Panc1 (cell line): ENCODE results near the gene BRIX1. TPM values are rescaled to one million over a fixed set of nuclear protein-coding genes. Genes with fewer than 3 reads are reported as not detected.

ENCODE experiments used
- ATAC-seq: fragments of 200-7000 bp; cut with Tn5 transposase; 2 replicates; pipeline ENCODE4 v1.9.1; 2020; ENCODE audit warnings: mild to moderate bottlenecking, moderate library complexity
- BruUV-seq: library from RNA; stranded (reverse); fragments of 400-500 nt; replicated peaks from 2 replicates; lab custom pipeline; 2021; lab: Mats Ljungman, UMichigan
- CTCF ChIA-PET: fragments of 300-600 bp; sonication (Branson Sonifier 250); formaldehyde crosslinking; loops from one replicate; lab custom pipeline; 2022; ENCODE audit warnings: antibody characterized with exemption; lab: Charles Lee
- POLR2A ChIA-PET: fragments of 300-600 bp; sonication (Branson Sonifier 250); formaldehyde crosslinking; loops from one replicate; lab custom pipeline; 2022; ENCODE audit warnings: antibody characterized with exemption; lab: Charles Lee
- DNase-seq: peaks from one replicate; pipeline ENCODE4 v3.0.0-alpha.2; 2010; ENCODE audit warnings: low read depth, low spot score
- H3K27ac ChIP-seq: 2 replicates; pipeline ENCODE4 v1.5.1; 2011; ENCODE audit warnings: mild to moderate bottlenecking, low read length, inconsistent platforms
- H3K27me3 ChIP-seq: fragments of 200-500 bp; sonication (Bioruptor generic); 2 replicates; pipeline ENCODE4 v1.6.0; 2014; ENCODE audit warnings: low read length, inconsistent platforms; ENCODE audit not compliant: control insufficient read depth, insufficient read depth
- H3K36me3 ChIP-seq: fragments of 200-500 bp; sonication (Bioruptor generic); 2 replicates; pipeline ENCODE4 v1.5.1; 2014; ENCODE audit warnings: inconsistent platforms, mild to moderate bottlenecking, low read length, moderate library complexity; ENCODE audit not compliant: control insufficient read depth, insufficient read depth
- H3K4me1 ChIP-seq: 2 replicates; pipeline ENCODE4 v1.5.1; 2011; ENCODE audit warnings: inconsistent platforms, mild to moderate bottlenecking, low read length, moderate library complexity; ENCODE audit not compliant: control insufficient read depth, insufficient read depth
- H3K4me3 ChIP-seq, 2 experiments: 2 replicates each; pipeline ENCODE4 v1.5.1; 2011 to 2012; ENCODE audit warnings: low read depth in 2 of 2, low read length in 2 of 2, mild to moderate bottlenecking in 2 of 2, inconsistent platforms in 1 of 2, moderate library complexity in 1 of 2
- H3K9me3 ChIP-seq: fragments of 200-500 bp; sonication (Bioruptor generic); 2 replicates; pipeline ENCODE4 v1.5.1; 2014; ENCODE audit warnings: low read depth, mild to moderate bottlenecking, inconsistent platforms, low read length, moderate library complexity; ENCODE audit not compliant: control insufficient read depth, insufficient read depth
- POLR2AphosphoS5 ChIP-seq: IDR thresholded peaks from 2 replicates; pipeline ENCODE4 v1.6.1; 2012; ENCODE audit warnings: mild to moderate bottlenecking, low read depth, low read length, moderate library complexity
- REST ChIP-seq, 2 experiments: IDR thresholded peaks; 2 replicates each; pipeline ENCODE4 v1.6.1; 2011 to 2012; ENCODE audit warnings: low read depth in 2 of 2, control low read depth in 1 of 2, low read length in 1 of 2, mild to moderate bottlenecking in 1 of 2, moderate library complexity in 1 of 2; ENCODE audit not compliant: insufficient read depth in 1 of 2
- SIN3A ChIP-seq: IDR thresholded peaks from 2 replicates; pipeline ENCODE4 v1.6.1; 2012; ENCODE audit warnings: low read depth, mild to moderate bottlenecking, low read length, moderate library complexity, borderline replicate concordance; ENCODE audit not compliant: insufficient read depth
- TCF7L2 ChIP-seq: IDR thresholded peaks from 2 replicates; pipeline ENCODE4 v1.6.1; 2011; ENCODE audit warnings: mild to moderate bottlenecking, low read depth, low read length, inconsistent platforms
- in situ Hi-C: cut with HindIII; loops from 2 replicates; pipeline ENCODE4 v1.10.0; 2016; ENCODE audit warnings: low sequenced_read_pairs, low pct_unique_long_range_greater_than_20kb
- intact Hi-C: fragments of 100-400 bp; cut with micrococcal nuclease; formaldehyde crosslinking; loops from one replicate; pipeline ENCODE4 v1.10.0; 2022; ENCODE audit not compliant: unreplicated experiment
- total RNA-seq: library from RNA; stranded (reverse); gene quantifications from one replicate; pipeline ENCODE4 v1.2.1, GENCODE V29; 2021; ENCODE audit not compliant: unreplicated experiment
- TF ChIP-seq, protein P1 (sequence below): fragments of 450-650 bp; IDR thresholded peaks from 2 replicates; pipeline ENCODE4 v1.5.1; 2017; ENCODE audit warnings: mild to moderate bottlenecking

BRIX1 gene
- total RNA-seq, 1 experiment from 2014 or later, result 46.6 TPM

DNA sequence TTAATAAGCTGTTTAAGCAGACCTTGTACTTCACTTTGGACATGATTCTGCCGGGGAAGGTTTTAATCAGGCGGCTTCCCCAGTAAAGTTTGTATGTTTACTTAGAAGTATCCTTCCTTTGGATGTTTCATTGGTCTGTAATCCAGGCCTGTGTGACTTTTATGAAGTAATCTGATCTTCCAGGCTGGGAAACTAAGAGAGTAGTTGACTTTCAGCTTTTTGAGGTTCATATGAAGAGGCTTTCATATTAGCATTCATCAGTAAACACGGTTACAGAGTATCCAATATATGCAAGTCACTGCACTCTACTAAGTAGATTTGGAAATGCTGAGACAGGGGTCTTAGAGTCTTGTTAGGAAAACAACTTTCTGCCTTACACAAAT is 14.9 kb downstream of the BRIX1 start:
- POLR2A ChIA-PET, result interaction anchor here (2.5 kb wide), 1 partner anchor 15 kb away, joined by 17 read pairs; the partner anchor contains the start of genes BRIX1 and RAD1
- TF ChIP-seq SIN3A (no peak), POLR2AphosphoS5 (no peak), REST (IDR thresholded peaks at IDR 0.05; ENCODE audit: insufficient read depth in 1 of 2, low read depth in 2 of 2, low read length in 1 of 2) (no peak), TCF7L2 (no peak)
- TF ChIP-seq, protein P1, sequence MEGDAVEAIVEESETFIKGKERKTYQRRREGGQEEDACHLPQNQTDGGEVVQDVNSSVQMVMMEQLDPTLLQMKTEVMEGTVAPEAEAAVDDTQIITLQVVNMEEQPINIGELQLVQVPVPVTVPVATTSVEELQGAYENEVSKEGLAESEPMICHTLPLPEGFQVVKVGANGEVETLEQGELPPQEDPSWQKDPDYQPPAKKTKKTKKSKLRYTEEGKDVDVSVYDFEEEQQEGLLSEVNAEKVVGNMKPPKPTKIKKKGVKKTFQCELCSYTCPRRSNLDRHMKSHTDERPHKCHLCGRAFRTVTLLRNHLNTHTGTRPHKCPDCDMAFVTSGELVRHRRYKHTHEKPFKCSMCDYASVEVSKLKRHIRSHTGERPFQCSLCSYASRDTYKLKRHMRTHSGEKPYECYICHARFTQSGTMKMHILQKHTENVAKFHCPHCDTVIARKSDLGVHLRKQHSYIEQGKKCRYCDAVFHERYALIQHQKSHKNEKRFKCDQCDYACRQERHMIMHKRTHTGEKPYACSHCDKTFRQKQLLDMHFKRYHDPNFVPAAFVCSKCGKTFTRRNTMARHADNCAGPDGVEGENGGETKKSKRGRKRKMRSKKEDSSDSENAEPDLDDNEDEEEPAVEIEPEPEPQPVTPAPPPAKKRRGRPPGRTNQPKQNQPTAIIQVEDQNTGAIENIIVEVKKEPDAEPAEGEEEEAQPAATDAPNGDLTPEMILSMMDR, result no peak
- Histone ChIP-seq H3K36me3 (peaks cover 19% of the 10 kb centered on the region), H3K27ac (peak overlapping the region; percentile 97), H3K9me3 (no peaks in the 10 kb centered on the region), H3K4me3 (peak overlapping the region; percentile 86 to 96), H3K4me1 (peaks cover 16% of the 10 kb centered on the region), H3K27me3 (no peaks in the 10 kb centered on the region)
- no peak for DNase-seq
- BruUV-seq, result no TSS peak
- in situ Hi-C loops, result no loop called here
- intact Hi-C loops, result no loop called here
- CTCF ChIA-PET, result no interaction called here
- no peak for ATAC-seq

DNA sequence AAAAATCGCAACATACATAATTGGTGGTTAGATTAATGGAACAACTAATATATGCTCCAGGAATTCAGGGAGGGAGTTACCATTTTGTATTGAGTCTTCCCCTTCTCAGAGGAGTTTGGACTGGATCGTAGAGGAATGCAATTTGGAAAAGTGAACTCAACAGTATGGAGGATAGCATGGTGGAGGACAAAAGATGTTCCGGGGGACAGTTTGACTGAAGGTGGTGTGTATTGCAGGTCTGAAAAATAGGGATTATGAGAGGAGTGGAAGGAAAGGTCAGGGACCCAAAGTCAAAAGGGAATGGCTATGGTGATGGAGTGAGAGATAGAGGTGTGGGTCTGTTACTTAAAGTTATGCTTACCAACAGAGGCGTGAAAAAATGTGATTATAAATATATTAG is 15.4 kb downstream of the BRIX1 start:
- Histone ChIP-seq H3K27ac (peak overlapping the region; percentile 97), H3K36me3 (peaks cover 20% of the 10 kb centered on the region), H3K4me1 (peaks cover 16% of the 10 kb centered on the region), H3K27me3 (no peaks in the 10 kb centered on the region), H3K9me3 (no peaks in the 10 kb centered on the region), H3K4me3 (peak overlapping the region; percentile 86 to 96)
- no peak for TF ChIP-seq TCF7L2
- no peak for TF ChIP-seq POLR2AphosphoS5
- no peak for TF ChIP-seq SIN3A
- no peak for TF ChIP-seq REST (IDR thresholded peaks at IDR 0.05; ENCODE audit: insufficient read depth in 1 of 2, low read depth in 2 of 2, low read length in 1 of 2)
- TF ChIP-seq, protein P1, result no peak
- POLR2A ChIA-PET, result interaction anchor here (2.5 kb wide), 1 partner anchor 16 kb away, joined by 17 read pairs; the partner anchor contains the start of genes BRIX1 and RAD1
- CTCF ChIA-PET, result no interaction called here
- TSS peak; percentile 81 for BruUV-seq
- intact Hi-C loops (no loop called here), in situ Hi-C loops (no loop called here)
- DNase-seq, result no peak
- no peak for ATAC-seq
